Kidney glomerular epithelial cell (primary cell): Measurements from ENCODE around the gene PCSK2.

Source experiments
- DNase-seq: peaks from one replicate; lab custom pipeline; 2025; lab: John Stamatoyannopoulos, UW

The PCSK2 gene

DNA sequence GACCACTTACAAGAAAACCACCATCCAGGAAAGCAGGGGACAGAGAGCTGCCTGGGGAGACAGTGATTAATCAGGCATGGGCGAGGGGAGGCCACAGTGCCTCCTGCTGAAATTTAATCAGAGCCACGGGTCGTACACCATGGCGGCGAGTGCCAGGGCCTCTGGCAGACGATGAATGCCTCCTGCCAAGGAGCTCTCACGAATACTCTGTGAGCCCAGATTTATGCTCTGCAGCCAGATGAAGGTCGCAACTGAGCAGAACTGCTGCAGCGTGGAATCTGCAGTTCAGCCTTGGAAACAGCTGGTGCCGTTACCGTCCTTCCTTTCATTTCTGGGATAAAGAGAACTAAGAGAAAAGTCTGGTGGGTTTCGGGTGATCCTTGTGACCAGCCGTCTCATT, 218.7 kb downstream of the PCSK2 start:
- DNase-seq, result no peak

DNA sequence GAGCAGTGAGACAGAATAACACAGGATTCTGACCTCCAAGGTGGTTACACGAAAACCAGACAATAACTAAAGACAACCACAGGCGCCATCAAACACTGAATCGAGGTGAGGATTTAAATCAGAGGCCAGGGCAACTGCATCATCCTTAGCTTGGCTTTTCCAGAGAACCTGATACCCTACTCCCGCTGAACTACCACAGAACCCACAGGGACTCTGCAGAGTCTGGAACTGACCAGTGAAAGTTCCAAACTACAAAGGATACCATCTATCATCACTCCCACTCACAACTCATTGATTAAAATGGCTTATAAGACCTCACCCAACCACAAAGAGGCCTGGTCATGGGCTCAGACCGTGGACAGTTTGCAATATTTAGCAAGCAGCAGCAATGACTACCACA, 219.3 kb downstream of the PCSK2 start:
- no peak for DNase-seq

DNA sequence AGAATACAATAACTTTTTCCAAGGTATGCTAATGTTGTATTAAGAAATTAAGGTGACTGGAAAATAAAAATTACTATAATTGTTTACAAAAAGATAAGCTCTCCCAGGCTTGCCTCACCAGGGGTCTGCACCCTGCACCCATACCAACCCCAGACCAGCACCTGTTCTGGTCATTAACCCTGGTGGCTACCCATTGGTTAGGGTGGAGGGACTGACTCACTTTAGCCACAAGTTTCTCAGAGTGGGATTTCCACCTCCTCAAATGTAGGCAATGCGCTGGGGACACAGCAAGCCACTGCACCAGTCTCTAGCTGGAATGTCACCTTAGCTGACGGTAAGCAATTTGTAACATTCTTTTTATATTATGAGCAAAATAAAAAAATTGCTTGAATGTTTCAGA, 221.2 kb downstream of the PCSK2 start:
- no peak for DNase-seq

- no peak for DNase-seq
Measured at GRCh38 chr20:17449031-17449430, 222.2 kb downstream of the PCSK2 start.

DNA sequence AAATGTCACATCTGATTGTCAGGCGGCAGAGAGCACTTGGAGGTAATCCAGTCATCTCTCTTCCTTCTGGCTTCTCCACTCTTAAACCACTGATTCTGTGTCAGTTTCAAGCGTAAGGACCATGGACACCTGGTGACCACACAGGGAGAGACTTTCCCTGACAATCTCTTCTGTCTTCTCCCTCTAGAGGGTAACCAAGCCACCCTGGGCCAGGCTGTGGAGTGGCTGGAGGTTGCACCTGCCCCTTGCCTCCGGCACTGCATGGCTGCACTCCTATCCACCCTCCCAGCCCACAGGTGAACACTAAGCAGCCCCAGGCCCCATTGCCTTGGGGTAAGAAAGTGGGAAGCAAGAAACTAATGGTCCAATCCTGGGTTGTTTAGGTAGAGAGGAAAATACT, 225.6 kb downstream of the PCSK2 start:
- no peak for DNase-seq

GRCh38 chr20:17453592-17453991, 226.8 kb downstream of the PCSK2 start:
- DNase-seq, result no peak

DNA sequence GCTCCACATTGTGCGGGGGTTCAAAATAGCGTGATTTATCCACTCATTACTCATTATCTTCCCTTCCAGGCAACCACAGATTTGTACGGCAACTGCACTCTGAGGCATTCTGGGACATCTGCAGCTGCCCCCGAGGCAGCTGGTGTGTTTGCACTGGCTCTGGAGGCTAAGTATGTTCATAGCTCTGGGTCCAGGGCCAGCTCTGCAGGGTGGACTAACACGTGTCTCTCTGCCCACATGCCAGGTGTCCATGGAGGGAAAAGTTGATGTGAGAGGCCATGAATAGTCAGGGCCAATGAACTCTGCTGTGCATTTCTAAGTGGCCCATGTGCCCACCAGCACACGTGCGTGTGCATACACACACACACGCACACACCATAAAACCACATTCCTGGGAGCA, 229.4 kb downstream of the PCSK2 start:
- DNase-seq, result no peak

DNA sequence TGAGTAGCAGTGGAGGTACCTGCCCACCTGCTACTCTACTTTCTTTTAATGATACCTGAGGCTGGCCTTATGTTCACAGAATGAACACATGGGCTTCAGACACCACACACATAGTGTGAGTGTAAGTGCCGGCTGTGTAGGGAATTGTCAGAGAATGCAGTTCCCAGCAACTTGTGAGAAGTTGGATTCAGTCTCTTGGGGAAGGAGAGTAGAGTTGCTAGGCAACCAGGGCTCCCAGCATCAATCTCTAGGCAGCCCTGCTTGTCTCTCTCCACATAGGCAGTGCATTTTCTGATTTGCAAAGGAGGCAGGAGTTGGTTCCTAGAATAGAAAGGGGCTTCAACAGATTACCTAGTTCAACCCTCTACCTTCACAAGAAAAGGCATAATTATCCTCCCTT, 230.2 kb downstream of the PCSK2 start:
- no peak for DNase-seq

DNA sequence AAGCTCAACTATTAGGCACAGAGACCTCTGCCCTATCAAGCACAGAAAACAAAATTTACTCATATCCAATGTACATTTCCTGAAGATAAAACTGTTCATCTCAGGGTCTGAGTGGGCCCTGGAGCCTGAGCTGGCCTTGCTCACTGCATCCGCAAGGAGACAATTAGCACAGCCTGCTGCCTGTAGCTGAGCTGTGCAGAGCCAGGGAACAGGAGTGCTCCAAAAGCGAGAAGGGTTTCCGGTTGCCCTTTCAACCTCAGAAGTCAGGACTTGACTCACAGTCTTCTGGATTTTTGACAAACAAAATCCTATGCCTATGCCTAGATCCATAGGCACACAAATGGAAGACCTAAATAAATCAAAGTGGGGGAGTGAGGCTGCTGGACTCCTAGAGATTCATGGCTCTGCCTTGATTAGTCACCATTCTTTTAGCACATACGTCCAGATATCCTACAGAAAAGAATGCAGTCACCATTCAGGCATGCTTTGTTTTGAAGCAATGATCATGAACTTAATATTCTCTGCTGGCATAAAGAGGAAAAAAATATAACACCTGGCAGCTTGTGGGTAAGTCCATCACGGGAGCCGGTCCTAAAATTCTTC, 230.8 kb downstream of the PCSK2 start:
- no peak for DNase-seq

DNA sequence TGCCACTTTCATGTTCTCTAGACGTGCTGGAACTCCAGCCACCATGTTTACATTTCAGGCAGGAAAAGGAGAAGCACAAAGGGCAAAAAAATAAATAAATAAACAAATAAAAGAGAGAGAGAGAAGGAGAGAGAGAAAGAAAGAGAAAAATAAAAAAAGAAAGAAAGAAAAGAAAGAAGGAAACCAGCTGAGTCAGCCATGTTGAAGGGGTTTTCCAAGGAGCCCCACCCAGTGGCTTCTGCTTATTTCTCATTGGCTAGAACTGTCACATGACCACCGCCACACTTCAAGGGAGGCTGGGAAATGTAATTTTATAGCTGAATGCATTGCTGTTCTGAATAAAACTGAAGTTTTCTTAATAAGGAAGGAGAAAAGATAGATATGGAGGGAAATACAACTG, 233.3 kb downstream of the PCSK2 start:
- no peak for DNase-seq

DNA sequence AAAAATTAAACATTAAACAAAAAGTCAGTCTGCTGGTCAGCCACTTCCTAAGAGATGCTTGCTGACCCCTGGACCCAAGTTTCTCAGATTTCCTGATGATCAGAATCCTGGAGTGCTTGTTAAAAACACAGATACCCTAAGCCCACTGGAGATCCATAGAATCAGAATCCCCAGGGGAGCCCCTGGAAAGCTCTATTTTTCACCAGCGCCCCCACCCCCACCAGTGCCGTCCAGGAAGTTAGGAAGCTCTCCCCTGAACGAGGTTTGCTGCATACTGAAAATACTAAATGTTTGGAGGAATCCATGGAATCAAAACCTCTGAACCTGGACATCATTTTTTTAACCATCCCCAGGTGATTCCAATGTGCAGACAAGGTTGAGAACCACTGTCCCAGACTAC, 235.1 kb downstream of the PCSK2 start:
- DNase-seq, result no peak

DNA sequence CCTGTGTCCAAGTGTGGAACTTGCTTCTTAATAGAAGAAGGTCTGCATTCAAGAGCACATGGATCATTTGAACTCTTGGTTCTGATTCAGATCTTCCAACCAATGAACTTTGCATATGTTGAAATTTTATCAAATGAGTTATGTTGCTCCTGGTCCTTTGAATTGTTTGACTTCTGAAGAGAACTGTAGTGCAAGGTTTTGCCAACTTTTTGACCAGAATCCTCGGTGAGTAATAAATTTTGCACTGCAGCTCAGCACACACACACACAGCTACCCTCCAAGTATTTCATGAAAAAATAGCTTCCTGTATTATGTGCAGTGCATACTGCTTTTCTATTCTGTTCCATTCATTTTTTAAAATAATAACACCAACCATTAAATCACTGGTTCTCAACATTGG, 236.9 kb downstream of the PCSK2 start:
- DNase-seq, result no peak

DNA sequence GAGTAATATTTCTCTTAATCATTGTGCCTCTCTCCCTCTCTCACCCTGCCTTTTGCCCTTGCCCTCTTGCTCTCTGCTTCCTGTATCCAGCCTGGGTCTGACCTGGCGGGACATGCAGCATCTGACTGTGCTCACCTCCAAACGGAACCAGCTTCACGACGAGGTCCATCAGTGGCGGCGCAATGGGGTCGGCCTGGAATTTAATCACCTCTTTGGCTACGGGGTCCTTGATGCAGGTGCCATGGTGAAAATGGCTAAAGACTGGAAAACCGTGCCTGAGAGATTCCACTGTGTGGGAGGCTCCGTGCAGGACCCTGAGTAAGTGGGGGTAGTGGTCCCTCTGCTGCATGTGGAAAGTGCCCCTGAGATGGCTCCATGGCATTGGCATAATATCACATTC, 238.4 kb downstream of the PCSK2 start:
- DNase-seq, result no peak

DNA sequence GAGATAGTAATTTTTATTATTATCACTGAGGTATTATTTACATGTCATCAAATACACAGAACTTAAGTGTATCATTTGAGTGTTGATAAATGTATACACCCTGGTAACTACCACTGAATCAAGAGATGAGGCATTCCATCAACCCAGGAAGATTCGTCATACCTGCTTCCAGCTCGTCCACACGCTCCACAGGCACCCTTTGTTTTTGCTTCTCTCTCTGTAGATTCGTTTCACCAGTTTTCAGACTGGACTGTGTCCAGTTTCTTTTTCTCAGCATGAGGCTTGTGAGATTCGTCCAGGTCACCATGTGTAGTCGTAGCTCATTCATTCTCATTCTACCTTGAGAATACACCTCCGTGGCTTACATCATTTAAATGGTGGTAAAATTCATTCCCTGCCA, 239.8 kb downstream of the PCSK2 start:
- no peak for DNase-seq

GRCh38 chr20:17467120-17467655, 240.3 kb downstream of the PCSK2 start:
- no peak for DNase-seq

GRCh38 chr20:17468073-17468840, 241.4 kb downstream of the PCSK2 start:
- DNase-seq, result no peak

DNA sequence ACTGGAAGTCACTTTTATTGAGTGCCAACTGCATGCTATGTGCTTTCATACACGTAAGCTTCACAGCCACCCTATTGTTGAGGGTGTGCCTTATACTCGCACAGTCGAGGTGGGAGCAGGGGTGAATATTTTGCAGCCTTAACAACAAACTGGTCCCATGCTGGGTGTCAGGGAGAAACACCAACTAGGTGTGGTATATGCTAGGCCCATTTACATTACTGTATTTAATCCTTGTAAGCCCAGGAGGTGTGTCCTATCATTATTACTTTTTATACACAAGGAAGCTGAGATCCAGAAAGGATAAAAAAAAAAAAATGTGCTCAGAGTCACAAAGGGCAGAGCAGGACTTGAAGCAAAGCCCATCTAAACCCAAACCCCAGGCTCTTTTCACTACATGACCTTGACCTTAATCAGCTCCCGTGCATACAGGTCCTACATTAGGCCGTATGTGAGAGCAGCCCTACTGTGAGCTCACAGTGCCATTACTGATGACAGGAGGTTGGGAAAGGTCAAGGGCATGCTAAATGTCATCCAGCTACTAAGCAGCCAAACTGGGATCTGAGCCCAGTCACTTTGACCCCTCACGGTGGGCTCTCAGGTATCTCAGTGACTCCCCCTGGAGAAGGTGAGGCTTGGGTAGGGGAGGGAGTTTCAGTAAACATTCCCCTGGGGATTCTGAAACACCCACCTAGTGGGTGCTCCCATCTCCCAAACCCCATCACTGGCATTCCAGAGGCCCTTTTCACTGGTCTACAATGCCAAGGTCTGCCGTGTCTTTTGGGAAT, 242.6 kb downstream of the PCSK2 start:
- no peak for DNase-seq

- DNase-seq, result no peak
Measured at GRCh38 chr20:17470521-17470920, 243.7 kb downstream of the PCSK2 start.

GRCh38 chr20:17470973-17471372, 244.1 kb downstream of the PCSK2 start:
- no peak for DNase-seq

- no peak for DNase-seq
Measured at GRCh38 chr20:17471606-17472187, 244.9 kb downstream of the PCSK2 start.

DNA sequence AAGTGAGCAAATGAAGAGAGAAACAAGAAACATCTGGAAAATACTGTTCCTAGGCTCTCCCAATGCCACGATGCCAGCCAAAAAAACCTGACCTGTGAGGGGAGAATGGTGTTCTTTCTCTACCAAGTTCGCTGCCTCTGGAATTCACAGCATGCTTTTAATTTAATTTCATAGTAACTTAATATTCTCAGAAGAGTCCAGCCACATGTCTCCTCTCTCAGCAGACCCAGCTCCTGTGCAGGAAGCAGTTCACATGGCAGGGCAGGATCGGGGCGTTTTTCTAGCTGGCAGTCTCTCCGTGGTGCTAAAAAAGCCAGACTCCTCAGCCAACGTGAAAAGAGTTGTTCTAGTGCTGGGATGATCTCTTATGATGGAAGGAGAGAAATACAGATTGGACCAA, 246.8 kb downstream of the PCSK2 start:
- no peak for DNase-seq

DNA sequence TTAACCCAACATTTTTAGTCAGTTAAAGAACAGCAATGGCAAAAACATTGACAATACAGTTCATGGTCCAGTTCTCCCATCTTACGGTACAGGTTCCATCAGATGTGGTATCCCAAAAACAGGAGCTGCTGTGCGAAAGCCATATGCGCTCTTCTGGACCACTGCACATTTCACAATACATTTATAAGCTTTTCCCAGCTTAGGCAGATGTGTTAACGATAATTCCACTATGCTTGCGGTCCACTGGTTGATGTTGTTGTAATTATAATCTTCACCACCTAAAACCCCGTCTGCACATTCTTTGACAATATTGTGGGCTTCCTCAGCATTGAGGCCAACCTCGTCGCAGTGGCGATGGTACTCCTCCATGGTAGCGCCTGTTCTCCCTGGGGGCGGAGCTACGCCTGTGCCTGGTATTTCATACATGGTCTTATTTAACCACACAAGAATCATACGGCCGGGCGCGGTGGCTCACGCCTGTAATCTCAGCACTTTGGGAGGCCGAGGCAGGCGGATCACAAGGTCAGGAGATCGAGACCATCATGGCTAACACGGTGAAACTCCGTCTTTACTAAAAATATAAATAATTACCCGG, 252.3 kb downstream of the PCSK2 start:
- DNase-seq, result no peak
